Measurements from ENCODE around the gene TRAPPC10. TPM values are rescaled to one million over a fixed set of nuclear protein-coding genes. Genes with fewer than 3 reads are reported as not detected.

The TRAPPC10 gene
- total RNA-seq, 1 experiment from 2014 or later, result 32.9 TPM

- Histone ChIP-seq H3K14ac (ENCODE audit: insufficient read depth, low read length) (no peak overlapping the region), H2BK12ac (ENCODE audit: insufficient read length, low read depth, low read length) (no peak overlapping the region), H4K8ac (replicated peaks; ENCODE audit: insufficient read length, low read depth, low read length) (no peak overlapping the region), H4K91ac (ENCODE audit: insufficient read length, low read depth, low read length) (no peak overlapping the region), H3K79me1 (ENCODE audit: insufficient read depth, low read depth, low read length, poor library complexity, severe bottlenecking) (no peaks in the 10 kb centered on the region), H2BK120ac (ENCODE audit: low read depth, low read length, poor library complexity, severe bottlenecking) (no peak overlapping the region), H3K18ac (ENCODE audit: insufficient read length, low read depth, low read length) (no peak overlapping the region), H3K4me1 (ENCODE audit: insufficient read depth, low read length) (no peaks in the 10 kb centered on the region), H3K56ac (ENCODE audit: insufficient read length, low read depth, low read length) (no peak overlapping the region), H3K4ac (ENCODE audit: low read depth, low read length) (no peak overlapping the region), H3K27ac (ENCODE audit: insufficient read length, low read depth, low read length) (no peak overlapping the region), H3K27me3 (ENCODE audit: insufficient read depth, low read length) (no peaks in the 10 kb centered on the region), H3K9me3 (ENCODE audit: control insufficient read depth, low read depth, low read length) (no peaks in the 10 kb centered on the region), H3K79me2 (ENCODE audit: insufficient read depth, low read length) (peaks cover 2% of the 10 kb centered on the region; the same call in 1 of the 2 replicates), H3K9ac (ENCODE audit: extremely low read depth, insufficient read length, low read length) (no peak overlapping the region), H2AK5ac (ENCODE audit: insufficient read length, low read length) (no peak overlapping the region), H3K23ac (ENCODE audit: insufficient read length, low read depth, low read length) (no peak overlapping the region), H4K5ac (ENCODE audit: insufficient read length, low read depth, low read length) (no peak overlapping the region), H2BK5ac (ENCODE audit: insufficient read length, low read length) (no peak overlapping the region), H4K20me1 (ENCODE audit: control insufficient read depth, insufficient read depth, insufficient read length) (no peaks in the 10 kb centered on the region), H3K23me2 (ENCODE audit: insufficient read length, low read depth, low read length, poor library complexity, severe bottlenecking) (no peaks in the 10 kb centered on the region), H3K4me2 (ENCODE audit: insufficient read depth, insufficient read length, low read length) (no peak overlapping the region), H2AFZ (ENCODE audit: low read length) (no peak overlapping the region), H2BK15ac (ENCODE audit: low read depth, low read length) (no peak overlapping the region), H3T11ph (ENCODE audit: low read length) (no peak overlapping the region), H2BK20ac (ENCODE audit: low read depth, low read length, poor library complexity, severe bottlenecking) (no peak overlapping the region)
- Mint-ChIP-seq H3K4me1 (peaks cover 10 to 13% of the 10 kb centered on the region in 2 experiments), H3K27me3 (ENCODE audit: low read depth) (no peaks in the 10 kb centered on the region; the same call in 1 of the 2 replicates), H3K27ac (peak overlapping the region in 2 of 3 experiments; percentile 34 to 45; a peak in 2 of 7 replicates), H3K9me3 (no peaks in the 10 kb centered on the region; a peak in 1 of 5 replicates), H3K36me3 (ENCODE audit: insufficient read depth in 1 of 3, low read depth in 3 of 3) (peaks cover 9 to 38% (median 27%) of the 10 kb centered on the region in 3 experiments; a peak in 5 of 7 replicates), H3K4me3 (no peak overlapping the region)
- WGBS (ENCODE audit: extremely low coverage, insufficient read length, low lambda C conversion rate), result no CpG with 5 or more reads among the region's 15 CpGs
- peak; percentile 38; the same call in 2 of the 3 replicates for TF ChIP-seq CTCF (conservative IDR thresholded peaks at IDR 0.05)
- no peak for DNase-seq
Observed at GRCh38 chr21:44071359-44072104, 59.4 kb downstream of the TRAPPC10 start.

All from H9 (cell line).